HCT116 (cell line): ENCODE measurements around the gene DDX19B. TPM values are rescaled to one million over a fixed set of nuclear protein-coding genes. Genes with fewer than 3 reads are reported as not detected.

Experiments used
- ATAC-seq: fragments of 200-7000 bp; cut with Tn5 transposase; 2 replicates; pipeline ENCODE4 v1.9.1; 2020; ENCODE audit warnings: mild to moderate bottlenecking, moderate library complexity
- BruUV-seq: library from RNA; stranded (reverse); fragments of 400-500 nt; replicated peaks from 2 replicates; lab custom pipeline; 2021; lab: Mats Ljungman, UMichigan
- CTCF ChIA-PET: fragments of 300-600 bp; sonication (Branson Sonifier 250); formaldehyde crosslinking; loops from one replicate; lab custom pipeline; 2021; ENCODE audit warnings: antibody characterized with exemption; lab: Charles Lee
- POLR2A ChIA-PET: fragments of 300-600, 350-600 bp; sonication (Branson Sonifier 250); formaldehyde crosslinking; loops from one replicate; lab custom pipeline; 2021; ENCODE audit warnings: antibody characterized with exemption; lab: Charles Lee
- RAD21 ChIA-PET, 2 experiments: fragments of 300-600 bp; sonication (Branson Sonifier 250); formaldehyde crosslinking; loops; one replicate each; lab custom pipeline; 2023; ENCODE audit warnings: low total read pairs in 2 of 2; ENCODE audit not compliant: uncharacterized antibody in 2 of 2, unreplicated experiment in 2 of 2, low non-redundant PET in 1 of 2; lab: Charles Lee
- DNase-seq: peaks from one replicate; pipeline ENCODE4 v3.0.0-alpha.2; 2010; ENCODE audit warnings: low read depth, low spot score
- H2AFZ ChIP-seq: fragments of 200-600 bp; shearing (Covaris generic), sonication (generic); 2 replicates; pipeline ENCODE4 v1.6.1; 2017; ENCODE audit warnings: low read depth, mixed run types, mixed read lengths, antibody characterized with exemption, low read length; ENCODE audit not compliant: poor library complexity, severe bottlenecking
- H3K27ac ChIP-seq: 2 replicates; pipeline ENCODE4 v1.5.1; 2012; ENCODE audit warnings: low read depth, low read length
- H3K27me3 ChIP-seq: fragments of 200-600 bp; sonication (generic); 2 replicates; pipeline ENCODE4 v1.6.1; 2016; ENCODE audit warnings: mixed run types, low read length, mixed read lengths; ENCODE audit not compliant: insufficient read depth
- H3K36me3 ChIP-seq, 2 experiments: fragments of 200-500 bp in 1 of 2; fragments of 200-600 bp in 1 of 2; sonication (Bioruptor generic) in 1 of 2; sonication (generic) in 1 of 2; 2 replicates each; pipeline versions ENCODE4 v1.5.1 to v1.6.1; 2014 to 2016; ENCODE audit warnings: low read length in 2 of 2, inconsistent platforms in 1 of 2, mixed read lengths in 1 of 2, mixed run types in 1 of 2; ENCODE audit not compliant: insufficient read depth in 2 of 2, control insufficient read depth in 1 of 2
- H3K4me1 ChIP-seq, 2 experiments: fragments of 200-600 bp in 1 of 2; sonication (generic) in 1 of 2; 2 replicates each; pipeline versions ENCODE4 v1.5.1 to v1.6.1; 2012 to 2017; ENCODE audit warnings: low read length in 2 of 2, inconsistent platforms in 1 of 2, mild to moderate bottlenecking in 1 of 2, mixed read lengths in 1 of 2, mixed run types in 1 of 2, moderate library complexity in 1 of 2; ENCODE audit not compliant: insufficient read depth in 2 of 2, control insufficient read depth in 1 of 2
- H3K4me2 ChIP-seq: fragments of 200-600 bp; sonication (generic); 2 replicates; pipeline ENCODE4 v1.6.1; 2017; ENCODE audit warnings: mixed run types, low read length, mixed read lengths
- H3K4me3 ChIP-seq, 2 experiments: fragments of 200-600 bp in 1 of 2; sonication (generic) in 1 of 2; replicated peaks in 1 of 2; 2 replicates each; pipeline ENCODE4 v1.5.1; 2011 to 2016; ENCODE audit warnings: low read length in 2 of 2, control low read depth in 1 of 2, low read depth in 1 of 2, mild to moderate bottlenecking in 1 of 2, mixed read lengths in 1 of 2, mixed run types in 1 of 2
- H3K79me2 ChIP-seq: fragments of 200-600 bp; sonication (generic); 2 replicates; pipeline ENCODE4 v1.6.1; 2017; ENCODE audit warnings: mild to moderate bottlenecking, mixed run types, low read length, moderate library complexity, mixed read lengths; ENCODE audit not compliant: insufficient read depth
- H3K9ac ChIP-seq: fragments of 200-600 bp; sonication (generic); 2 replicates; pipeline ENCODE4 v1.6.1; 2016; ENCODE audit warnings: low read length, mixed read lengths
- H3K9me2 ChIP-seq: fragments of 200-600 bp; sonication (generic), shearing (Covaris generic); 2 replicates; pipeline ENCODE4 v1.6.1; 2017; ENCODE audit warnings: mixed run types, mild to moderate bottlenecking, moderate library complexity; ENCODE audit not compliant: insufficient read depth
- H3K9me3 ChIP-seq, 2 experiments: fragments of 200-500 bp in 1 of 2; fragments of 200-600 bp in 1 of 2; sonication (Bioruptor generic) in 1 of 2; sonication (generic) in 1 of 2; 2 replicates each; pipeline ENCODE4 v1.6.1; 2014 to 2017; ENCODE audit warnings: low read length in 2 of 2, mixed read lengths in 2 of 2, inconsistent platforms in 1 of 2, low read depth in 1 of 2, mild to moderate bottlenecking in 1 of 2, mixed run types in 1 of 2, moderate library complexity in 1 of 2; ENCODE audit not compliant: control insufficient read depth in 1 of 2, insufficient read depth in 1 of 2
- H4K20me1 ChIP-seq: fragments of 200-600 bp; sonication (generic), shearing (Covaris generic); 2 replicates; pipeline ENCODE4 v1.6.1; 2017; ENCODE audit warnings: mixed run types, mild to moderate bottlenecking, moderate library complexity; ENCODE audit not compliant: insufficient read depth
- CTCF ChIP-seq, 3 experiments: fragments of 200-600 bp in 1 of 3; sonication (generic) in 1 of 3; IDR thresholded peaks in 2 of 3; conservative IDR thresholded peaks in 1 of 3; 2 replicates each; pipeline ENCODE4 v1.5.1; 2012 to 2017; ENCODE audit warnings: low read depth in 2 of 3, low read length in 2 of 3, antibody characterized with exemption in 1 of 3, borderline replicate concordance in 1 of 3, control low read depth in 1 of 3, mild to moderate bottlenecking in 1 of 3, mixed read lengths in 1 of 3, mixed run types in 1 of 3, moderate library complexity in 1 of 3; ENCODE audit not compliant: insufficient read depth in 1 of 3
- ELF1 ChIP-seq: IDR thresholded peaks from 2 replicates; pipeline ENCODE4 v1.6.1; 2012; ENCODE audit warnings: low read depth, borderline replicate concordance
- JUND ChIP-seq: IDR thresholded peaks from 2 replicates; pipeline ENCODE4 v1.6.1; 2012
- POLR2A ChIP-seq: IDR thresholded peaks from 2 replicates; pipeline ENCODE4 v1.7.0; 2011; ENCODE audit warnings: borderline replicate concordance; ENCODE audit not compliant: insufficient read depth, insufficient read length; ENCODE audit errors: extremely low read depth
- RAD21 ChIP-seq: IDR thresholded peaks from 2 replicates; pipeline ENCODE4 v1.6.1; 2012; ENCODE audit warnings: low read depth, mild to moderate bottlenecking
- SIN3A ChIP-seq: IDR thresholded peaks from 2 replicates; pipeline ENCODE4 v1.6.1; 2012; ENCODE audit warnings: low read depth
- YY1 ChIP-seq: IDR thresholded peaks from 2 replicates; pipeline ENCODE4 v1.6.1; 2011; ENCODE audit warnings: low read length, low read depth, moderate library complexity, mild to moderate bottlenecking; ENCODE audit not compliant: insufficient replicate concordance; ENCODE audit errors: extremely low read depth
- ZBTB33 ChIP-seq: IDR thresholded peaks from 2 replicates; pipeline ENCODE4 v1.6.1; 2011; ENCODE audit warnings: mild to moderate bottlenecking, low read length, moderate library complexity; ENCODE audit not compliant: insufficient replicate concordance; ENCODE audit errors: extremely low read depth
- ZNF274 ChIP-seq: fragments of 200-500 bp; sonication (Bioruptor generic); IDR thresholded peaks from 2 replicates; pipeline ENCODE4 v1.6.1; 2014; ENCODE audit warnings: mild to moderate bottlenecking, low read depth, low read length, inconsistent platforms
- intact Hi-C: fragments of 100-400 bp; cut with micrococcal nuclease; formaldehyde crosslinking; loops from 2 replicates; pipeline ENCODE4 v1.10.0; 2022
- total RNA-seq: library from RNA; stranded (reverse); gene quantifications from one replicate; pipeline ENCODE4 v1.2.1, GENCODE V29; 2021; ENCODE audit not compliant: unreplicated experiment

DDX19B gene
- total RNA-seq, 1 experiment from 2014 or later: 36.6 TPM

GRCh38 chr16:70269471-70269870, 29.5 kb upstream of the DDX19B start:
- Histone ChIP-seq H3K4me1 (no peaks in the 10 kb centered on the region), H3K4me3 (no peak overlapping the region), H3K4me2 (no peak overlapping the region), H4K20me1 (no peaks in the 10 kb centered on the region), H3K36me3 (peaks cover 44 to 62% of the 10 kb centered on the region in 2 experiments), H2AFZ (no peak overlapping the region), H3K27me3 (no peaks in the 10 kb centered on the region), H3K9me3 (no peaks in the 10 kb centered on the region), H3K27ac (no peak overlapping the region), H3K9ac (no peak overlapping the region), H3K9me2 (no peaks in the 10 kb centered on the region), H3K79me2 (peaks cover 15% of the 10 kb centered on the region)
- ATAC-seq (no peak), DNase-seq (no peak)
- POLR2A ChIA-PET: no interaction called here
- RAD21 ChIA-PET: no interaction called here
- intact Hi-C loops: no loop called here
- CTCF ChIA-PET: no interaction called here
- TF ChIP-seq POLR2A (no peak), SIN3A (no peak), CTCF (IDR thresholded peaks at IDR 0.05 in 2 of 3, conservative IDR thresholded peaks at IDR 0.05 in 1 of 3; ENCODE audit: borderline replicate concordance in 1 of 3, insufficient read depth in 1 of 3, low read depth in 2 of 3, low read length in 2 of 3) (no peak)
- BruUV-seq: no TSS peak

- H3K9me3 ChIP-seq: no peaks in the 10 kb centered on the region
- RAD21 ChIA-PET: no interaction called here
- no peak for TF ChIP-seq JUND
- no peak for TF ChIP-seq YY1
- TF ChIP-seq ZNF274: no peak
- TF ChIP-seq ELF1: no peak
- TF ChIP-seq CTCF (IDR thresholded peaks at IDR 0.05 in 2 of 3, conservative IDR thresholded peaks at IDR 0.05 in 1 of 3; ENCODE audit: borderline replicate concordance in 1 of 3, insufficient read depth in 1 of 3, low read depth in 2 of 3, low read length in 2 of 3): no peak
- TF ChIP-seq RAD21: no peak
- no peak for TF ChIP-seq SIN3A
- TF ChIP-seq ZBTB33: no peak
- no peaks in the 10 kb centered on the region for H3K27me3 ChIP-seq
- intact Hi-C loops: no loop called here
- H3K9me2 ChIP-seq: no peaks in the 10 kb centered on the region
- no peak overlapping the region for H3K4me3 ChIP-seq
- BruUV-seq: no TSS peak
- H2AFZ ChIP-seq: no peak overlapping the region
- no peak overlapping the region for H3K9ac ChIP-seq
- POLR2A ChIA-PET: no interaction called here
- DNase-seq (no peak), ATAC-seq (no peak)
- peaks cover 15% of the 10 kb centered on the region for H3K79me2 ChIP-seq
- no peak overlapping the region for H3K4me2 ChIP-seq
- H3K4me1 ChIP-seq: no peaks in the 10 kb centered on the region
- no peak overlapping the region for H3K27ac ChIP-seq
- CTCF ChIA-PET: interaction anchor here (1.5 kb wide), 1 partner anchor 18 kb away, joined by 5 read pairs; the partner anchor contains the start of gene EXOSC6
- H3K36me3 ChIP-seq: peaks cover 43 to 55% of the 10 kb centered on the region in 2 experiments
- no peaks in the 10 kb centered on the region for H4K20me1 ChIP-seq
Observed at GRCh38 chr16:70270176-70270575, 28.8 kb upstream of the DDX19B start.
